K562 (cell line): ENCODE results near the gene ASB11. TPM values are rescaled to one million over a fixed set of nuclear protein-coding genes. Genes with fewer than 3 reads are reported as not detected.

Experiments
- ATAC-seq: fragments of 200-7000 bp; cut with Tn5 transposase; 3 replicates; pipeline ENCODE4 v1.9.1; 2020; ENCODE audit warnings: moderate library complexity
- BruUV-seq: library from RNA; stranded (reverse); fragments of 400-500 nt; replicated peaks from 2 replicates; lab custom pipeline; 2021; lab: Mats Ljungman, UMichigan
- CTCF ChIA-PET: fragments of 300-600 bp; formaldehyde crosslinking; extraction: SDS; loops from one replicate; lab custom pipeline; 2021; ENCODE audit warnings: low intra/inter-chr PET ratio; lab: Yijun Ruan, JAX
- POLR2A ChIA-PET: fragments of 300-600, 350-650 bp; sonication (Branson Sonifier 250); formaldehyde crosslinking; extraction: SDS; loops from one replicate; lab custom pipeline; 2021; ENCODE audit warnings: antibody characterized with exemption, inconsistent platforms; lab: Yijun Ruan, JAX
- DNase-seq, 4 experiments: peaks; one replicate each; pipeline versions ENCODE4 v3.0.0 to v3.0.0-alpha.2; 2011 to 2018; ENCODE audit warnings: low spot score in 3 of 4, mixed read lengths in 3 of 4; ENCODE audit errors: extremely low read depth in 1 of 4
- FAIRE-seq: peaks from 2 replicates; lab custom pipeline; 2011; peaks lifted over from hg19 to GRCh38; lab: Jason Lieb, UNC
- H2AFZ ChIP-seq: 2 replicates; pipeline ENCODE4 v1.6.0; 2011; ENCODE audit warnings: low read depth, low read length, control low read depth, inconsistent platforms
- H3K27ac ChIP-seq: fragments of 200-600 bp; 3 replicates; pipeline ENCODE4 v1.8.0; 2011; ENCODE audit warnings: low read depth, mild to moderate bottlenecking, control low read depth, inconsistent platforms, low read length, moderate library complexity, mixed read lengths; ENCODE audit errors: extremely low read depth
- H3K27me3 ChIP-seq, 2 experiments: fragments of 300-600 bp in 1 of 2; 2 replicates in 1 of 2; 3 replicates in 1 of 2; pipeline versions ENCODE4 v1.6.0 to v1.8.0; 2011; ENCODE audit warnings: inconsistent platforms in 2 of 2, low read length in 2 of 2, mild to moderate bottlenecking in 1 of 2, mixed read lengths in 1 of 2, moderate library complexity in 1 of 2; ENCODE audit not compliant: control insufficient read depth in 2 of 2, insufficient read depth in 2 of 2
- H3K36me3 ChIP-seq: fragments of 300-600 bp; 3 replicates; pipeline ENCODE4 v1.8.0; 2011; ENCODE audit warnings: mild to moderate bottlenecking, low read length, inconsistent platforms; ENCODE audit not compliant: control insufficient read depth, insufficient read depth
- H3K4me1 ChIP-seq, 2 experiments: fragments of 200-600 bp in 1 of 2; replicated peaks in 1 of 2; 2 replicates in 1 of 2; 3 replicates in 1 of 2; pipeline versions ENCODE4 v1.5.1 to v1.8.0; 2011; ENCODE audit warnings: inconsistent platforms in 2 of 2, low read length in 2 of 2, mild to moderate bottlenecking in 1 of 2, mixed read lengths in 1 of 2, moderate library complexity in 1 of 2; ENCODE audit not compliant: control insufficient read depth in 2 of 2, insufficient read depth in 2 of 2
- H3K4me2 ChIP-seq: 2 replicates; pipeline ENCODE4 v1.6.1; 2011; ENCODE audit warnings: low read length, control low read depth, inconsistent platforms, mixed read lengths; ENCODE audit not compliant: insufficient read depth
- H3K4me3 ChIP-seq: fragments of 200-600 bp; sonication (generic), shearing (Covaris generic); 2 replicates; pipeline ENCODE4 v1.5.1; 2016; ENCODE audit warnings: control low read depth, inconsistent platforms
- H3K79me2 ChIP-seq: fragments of 200-600 bp; 3 replicates; pipeline ENCODE4 v1.8.0; 2011; ENCODE audit warnings: low read length, inconsistent platforms; ENCODE audit not compliant: control insufficient read depth, insufficient read depth
- H3K9ac ChIP-seq, 2 experiments: 2 replicates each; pipeline versions ENCODE4 v1.6.0 to v1.6.1; 2011; ENCODE audit warnings: low read depth in 2 of 2, low read length in 2 of 2, control low read depth in 1 of 2, inconsistent platforms in 1 of 2, mild to moderate bottlenecking in 1 of 2, mixed read lengths in 1 of 2; ENCODE audit not compliant: insufficient read depth in 1 of 2
- H3K9me1 ChIP-seq: one replicate; pipeline ENCODE4 v1.6.0; 2011; ENCODE audit warnings: inconsistent platforms, mild to moderate bottlenecking, low read length, moderate library complexity; ENCODE audit not compliant: control insufficient read depth, insufficient read depth
- H3K9me3 ChIP-seq: replicated peaks from 2 replicates; pipeline ENCODE4 v1.5.1; 2011; ENCODE audit warnings: low read depth, low read length, inconsistent platforms; ENCODE audit not compliant: control insufficient read depth, insufficient read depth
- H4K20me1 ChIP-seq: replicated peaks from 2 replicates; pipeline ENCODE4 v1.6.1; 2011; ENCODE audit warnings: low read length, inconsistent platforms, mixed read lengths; ENCODE audit not compliant: control insufficient read depth, insufficient read depth
- BRD4 ChIP-seq: fragments of 200-600 bp; sonication (generic); IDR thresholded peaks from 2 replicates; pipeline ENCODE4 v1.6.1; 2017; ENCODE audit warnings: inconsistent platforms
- FOXA1 ChIP-seq: fragments of 450-650 bp; IDR thresholded peaks from 2 replicates; pipeline ENCODE4 v1.6.1; 2016; ENCODE audit warnings: mild to moderate bottlenecking, borderline replicate concordance
- PBX2 ChIP-seq, 2 experiments: IDR thresholded peaks in 1 of 2; conservative IDR thresholded peaks in 1 of 2; 2 replicates each; pipeline ENCODE4 v1.6.1; 2016; ENCODE audit warnings: low read depth in 2 of 2, mild to moderate bottlenecking in 1 of 2, missing compliant biosample characterization in 1 of 2, missing genetic modification characterization in 1 of 2, moderate library complexity in 1 of 2
- THRB ChIP-seq: fragments of 450-650 bp; formaldehyde crosslinking; conservative IDR thresholded peaks from 2 replicates; pipeline ENCODE4 v1.4.0; 2022; ENCODE audit warnings: mild to moderate bottlenecking, missing genetic modification characterization
- ZNF12 ChIP-seq: sonication (generic); formaldehyde crosslinking; IDR thresholded peaks from 2 replicates; pipeline ENCODE4 v1.4.0; 2020; ENCODE audit warnings: mild to moderate bottlenecking, missing genetic modification reagents
- ZNF778 ChIP-seq: fragments of 450-650 bp; formaldehyde crosslinking; IDR thresholded peaks from 2 replicates; pipeline ENCODE4 v1.4.0; 2020; ENCODE audit warnings: mild to moderate bottlenecking, moderate library complexity
- ZNF785 ChIP-seq: fragments of 250-450 bp; sonication (Bioruptor Pico); IDR thresholded peaks from 2 replicates; pipeline ENCODE4 v1.4.0; 2020; ENCODE audit warnings: mild to moderate bottlenecking
- WGBS: fragments of 100-300 bp; shearing (Covaris generic); methylation state at CpG from one replicate; pipeline ENCODE4 v1.1.6; 2016; ENCODE audit warnings: low coverage, mixed read lengths; ENCODE audit not compliant: insufficient coverage; ENCODE audit errors: missing lambda C conversion rate; 5-methylcytosine and 5-hydroxymethylcytosine counted together
- in situ Hi-C: fragments of 300-500 bp; cut with MboI; formaldehyde crosslinking; loops from 4 replicates; pipeline ENCODE4 v1.15.0; 2018; ENCODE audit warnings: inconsistent platforms, mixed read lengths
- intact Hi-C: fragments of 100-400 bp; cut with micrococcal nuclease; formaldehyde crosslinking; loops from 2 replicates; pipeline ENCODE4 v1.14.2; 2022
- polyA plus RNA-seq, 8 experiments: library from polyadenylated mRNA; depleted of rRNA in 4 of 8; stranded (reverse) in 5 of 8; unstranded in 3 of 8; fragments of >200 nt; fragmentation: Nextera tagmentation in 2 of 8; fragmentation: Illumina TruSeq in 1 of 8; extraction: Ambion mirVana in 2 of 8; extraction: Trizol in 1 of 8; gene quantifications; 2 replicates each; pipeline versions ENCODE4 v1.2.1 to v1.2.3, GENCODE V29; 2011 to 2014; ENCODE audit warnings: inconsistent platforms in 1 of 8, missing spikeins in 1 of 8
- total RNA-seq, 7 experiments: library from RNA; depleted of rRNA in 6 of 7; stranded (reverse); fragments of >200 nt in 6 of 7; fragmentation: Illumina TruSeq in 2 of 7; extraction: Trizol in 2 of 7; gene quantifications; 2 replicates each; pipeline versions ENCODE4 v1.2.1 to v1.2.3, GENCODE V29; 2011 to 2021; ENCODE audit warnings: low replicate concordance in 1 of 7
- TF ChIP-seq, protein P1 (sequence below): fragments of 250-450 bp; sonication (Bioruptor Pico); IDR thresholded peaks from 2 replicates; pipeline ENCODE4 v1.4.0; 2020; ENCODE audit warnings: mild to moderate bottlenecking
- TF ChIP-seq, protein P2 (sequence below): IDR thresholded peaks from 3 replicates; pipeline ENCODE4 v1.6.1; 2011; ENCODE audit warnings: borderline replicate concordance, mild to moderate bottlenecking, moderate library complexity; ENCODE audit not compliant: insufficient read length; ENCODE audit errors: extremely low read depth
- TF ChIP-seq, protein P3 (sequence below): fragments of 450-650 bp; conservative IDR thresholded peaks from 2 replicates; pipeline ENCODE4 v1.6.1; 2016; ENCODE audit warnings: missing genetic modification characterization, low read depth, mild to moderate bottlenecking, missing compliant biosample characterization, moderate library complexity

Gene ASB11
- total and polyA plus RNA-seq, 9 of the 15 experiments (the other 6 are each of a cell fraction or from before 2014, with no cell fraction given), result not detected

GRCh38 chrX:15343075-15343476 lies 27.6 kb upstream of the ASB11 start:
- Histone ChIP-seq H3K27ac (no peak overlapping the region), H3K9me3 (no peaks in the 10 kb centered on the region), H3K9me1 (no peaks in the 10 kb centered on the region), H2AFZ (no peak overlapping the region), H3K27me3 (peaks cover 0 to 6% of the 10 kb centered on the region in 2 experiments; a peak in 3 of 5 replicates), H3K9ac (no peak overlapping the region), H3K36me3 (no peaks in the 10 kb centered on the region), H3K4me2 (no peak overlapping the region), H3K4me1 (no peaks in the 10 kb centered on the region), H3K79me2 (no peaks in the 10 kb centered on the region), H3K4me3 (no peak overlapping the region), H4K20me1 (no peaks in the 10 kb centered on the region)
- DNase-seq, result no peak
- POLR2A ChIA-PET, result no interaction called here
- no peak for ATAC-seq
- FAIRE-seq, result no peak
- in situ Hi-C loops, result loop anchor here (10.0 to 25.0 kb wide), 2 partner anchors 119 to 222 kb away; no protein-coding TSS in a partner anchor
- CTCF ChIA-PET, result no interaction called here
- BruUV-seq, result no TSS peak
- 2% methylated on average over 4 of the region's 5 CpGs for WGBS
- intact Hi-C loops, result loop anchor here (10.0 kb wide), 1 partner anchor 312 kb away; no protein-coding TSS in a partner anchor
- TF ChIP-seq ZNF785 (CRISPR knock-in tag), result no peak
- TF ChIP-seq THRB, result no peak
- TF ChIP-seq PBX2 (CRISPR knock-in tag; IDR thresholded peaks at IDR 0.05; ENCODE audit: low read depth), result no peak
- peak; percentile 45 for TF ChIP-seq PBX2 (tag; conservative IDR thresholded peaks at IDR 0.05; ENCODE audit: low read depth)
- no peak for TF ChIP-seq BRD4
- no peak for TF ChIP-seq ZNF778 (CRISPR knock-in tag)
- TF ChIP-seq, protein P1, sequence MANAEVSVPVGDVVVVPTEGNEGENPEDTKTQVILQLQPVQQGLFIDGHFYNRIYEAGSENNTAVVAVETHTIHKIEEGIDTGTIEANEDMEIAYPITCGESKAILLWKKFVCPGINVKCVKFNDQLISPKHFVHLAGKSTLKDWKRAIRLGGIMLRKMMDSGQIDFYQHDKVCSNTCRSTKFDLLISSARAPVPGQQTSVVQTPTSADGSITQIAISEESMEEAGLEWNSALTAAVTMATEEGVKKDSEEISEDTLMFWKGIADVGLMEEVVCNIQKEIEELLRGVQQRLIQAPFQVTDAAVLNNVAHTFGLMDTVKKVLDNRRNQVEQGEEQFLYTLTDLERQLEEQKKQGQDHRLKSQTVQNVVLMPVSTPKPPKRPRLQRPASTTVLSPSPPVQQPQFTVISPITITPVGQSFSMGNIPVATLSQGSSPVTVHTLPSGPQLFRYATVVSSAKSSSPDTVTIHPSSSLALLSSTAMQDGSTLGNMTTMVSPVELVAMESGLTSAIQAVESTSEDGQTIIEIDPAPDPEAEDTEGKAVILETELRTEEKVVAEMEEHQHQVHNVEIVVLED (CRISPR knock-in tag), result no peak
- TF ChIP-seq, protein P2, sequence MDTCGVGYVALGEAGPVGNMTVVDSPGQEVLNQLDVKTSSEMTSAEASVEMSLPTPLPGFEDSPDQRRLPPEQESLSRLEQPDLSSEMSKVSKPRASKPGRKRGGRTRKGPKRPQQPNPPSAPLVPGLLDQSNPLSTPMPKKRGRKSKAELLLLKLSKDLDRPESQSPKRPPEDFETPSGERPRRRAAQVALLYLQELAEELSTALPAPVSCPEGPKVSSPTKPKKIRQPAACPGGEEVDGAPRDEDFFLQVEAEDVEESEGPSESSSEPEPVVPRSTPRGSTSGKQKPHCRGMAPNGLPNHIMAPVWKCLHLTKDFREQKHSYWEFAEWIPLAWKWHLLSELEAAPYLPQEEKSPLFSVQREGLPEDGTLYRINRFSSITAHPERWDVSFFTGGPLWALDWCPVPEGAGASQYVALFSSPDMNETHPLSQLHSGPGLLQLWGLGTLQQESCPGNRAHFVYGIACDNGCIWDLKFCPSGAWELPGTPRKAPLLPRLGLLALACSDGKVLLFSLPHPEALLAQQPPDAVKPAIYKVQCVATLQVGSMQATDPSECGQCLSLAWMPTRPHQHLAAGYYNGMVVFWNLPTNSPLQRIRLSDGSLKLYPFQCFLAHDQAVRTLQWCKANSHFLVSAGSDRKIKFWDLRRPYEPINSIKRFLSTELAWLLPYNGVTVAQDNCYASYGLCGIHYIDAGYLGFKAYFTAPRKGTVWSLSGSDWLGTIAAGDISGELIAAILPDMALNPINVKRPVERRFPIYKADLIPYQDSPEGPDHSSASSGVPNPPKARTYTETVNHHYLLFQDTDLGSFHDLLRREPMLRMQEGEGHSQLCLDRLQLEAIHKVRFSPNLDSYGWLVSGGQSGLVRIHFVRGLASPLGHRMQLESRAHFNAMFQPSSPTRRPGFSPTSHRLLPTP, result no peak
- TF ChIP-seq, protein P3, sequence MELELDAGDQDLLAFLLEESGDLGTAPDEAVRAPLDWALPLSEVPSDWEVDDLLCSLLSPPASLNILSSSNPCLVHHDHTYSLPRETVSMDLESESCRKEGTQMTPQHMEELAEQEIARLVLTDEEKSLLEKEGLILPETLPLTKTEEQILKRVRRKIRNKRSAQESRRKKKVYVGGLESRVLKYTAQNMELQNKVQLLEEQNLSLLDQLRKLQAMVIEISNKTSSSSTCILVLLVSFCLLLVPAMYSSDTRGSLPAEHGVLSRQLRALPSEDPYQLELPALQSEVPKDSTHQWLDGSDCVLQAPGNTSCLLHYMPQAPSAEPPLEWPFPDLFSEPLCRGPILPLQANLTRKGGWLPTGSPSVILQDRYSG, result no peak
- no peak for TF ChIP-seq ZNF12
- no peak for TF ChIP-seq FOXA1
